ENCODE measurements around the gene TP53TG5. TPM values are rescaled to one million over a fixed set of nuclear protein-coding genes. Genes with fewer than 3 reads are reported as not detected.
A peak's percentile ranks its signal among the peaks of the same experiment; 100 is the strongest.

Gene TP53TG5
- total and polyA plus RNA-seq, 10 of the 15 experiments (the other 5 are each of a cell fraction or from before 2014, with no cell fraction given), result 0.24 TPM; not detected in 9

GRCh38 chr20:45408646-45409213, 30.6 kb upstream of the TP53TG5 start:
- H3K9ac ChIP-seq (ENCODE audit: control insufficient read depth, insufficient read depth, low read length), result no peak overlapping the region
- SMC1A ChIA-PET (ENCODE audit: uncharacterized antibody, unreplicated experiment), result interaction anchor here (0.6 to 1.2 kb wide), 3 partner anchors 40 to 46 kb away, joined by 3 read pairs; partner anchors contain the start of gene SYS1
- no peaks in the 10 kb centered on the region for H4K20me1 ChIP-seq (ENCODE audit: control insufficient read depth, insufficient read depth)
- intact Hi-C loops (cut with micrococcal nuclease; ENCODE audit: unreplicated experiment), result no loop called here
- POLR2A ChIA-PET, result no interaction called here
- 0 out of 2 replicates have a peak, but pooled peaks cover 3% of the 10 kb centered on the region for H3K4me1 ChIP-seq (ENCODE audit: control insufficient read depth, insufficient read depth, low read length)
- H3K4me3 ChIP-seq, result no peak overlapping the region
- WGBS (ENCODE audit: insufficient coverage, insufficient replicate concordance, low lambda C conversion rate, missing lambda C conversion rate), result 21% methylated on average over 7 of the region's 7 CpGs
- no peak overlapping the region for H3K4me2 ChIP-seq (ENCODE audit: control insufficient read depth, insufficient read depth)
- H3K36me3 ChIP-seq (ENCODE audit: control insufficient read depth in 2 of 2, insufficient read depth in 2 of 2, low read length in 1 of 2), result no peaks in the 10 kb centered on the region; a peak in 1 of 4 replicates
- H3K27ac ChIP-seq (ENCODE audit: control insufficient read depth, insufficient read depth), result no peak overlapping the region
- H3K27me3 ChIP-seq (replicated peaks in 1 of 2; ENCODE audit: control insufficient read depth in 2 of 2, insufficient read depth in 2 of 2, low read length in 1 of 2), result peaks cover 3 to 6% of the 10 kb centered on the region in 2 experiments; a peak in 3 of 4 replicates
- no peak overlapping the region for H2AFZ ChIP-seq (ENCODE audit: control insufficient read depth, low read depth, low read length)
- peak; percentile 44; the same call in 2 of the 3 replicates for ATAC-seq
- H3K79me2 ChIP-seq (ENCODE audit: control insufficient read depth, insufficient read depth, low read length), result no peaks in the 10 kb centered on the region
- CTCF ChIA-PET, result interaction anchor here (0.9 to 2.0 kb wide), 3 partner anchors 28 to 40 kb away, joined by 3 to 7 read pairs (median 3); no protein-coding TSS in a partner anchor
- no peaks in the 10 kb centered on the region for H3K9me3 ChIP-seq (replicated peaks; ENCODE audit: control insufficient read depth, insufficient read depth, low read length)
- no peak for FAIRE-seq
- BruUV-seq (replicated peaks), result no TSS peak
- in situ Hi-C loops (cut with MboI), result no loop called here
- no peak for DNase-seq (ENCODE audit: low read depth, low spot score)
- TF ChIP-seq SRF (IDR thresholded peaks at IDR 0.05; ENCODE audit: low read depth in 2 of 2, low read length in 2 of 2) (no peak), PKNOX1 (IDR thresholded peaks at IDR 0.05) (no peak)
- RAD21 ChIA-PET (ENCODE audit: unreplicated experiment), result interaction anchor here (2.7 kb wide), 1 partner anchor 28 kb away, joined by 8 read pairs; no protein-coding TSS in a partner anchor

Data from GM12878 (cell line).